HepG2 (cell line): ENCODE results near the gene PLPP3. TPM values are rescaled to one million over a fixed set of nuclear protein-coding genes. Genes with fewer than 3 reads are reported as not detected.

Experiments
- ATF7-NPFF ChIP-seq: sonication (generic); formaldehyde crosslinking; IDR thresholded peaks from 2 replicates; pipeline ENCODE4 v1.8.1; 2023; ENCODE audit warnings: mild to moderate bottlenecking, low read depth, missing genetic modification reagents, moderate library complexity
- EP300 ChIP-seq, 3 experiments: sonication (generic) in 1 of 3; formaldehyde crosslinking in 1 of 3; IDR thresholded peaks; 2 replicates each; pipeline versions ENCODE4 v1.5.1 to v1.6.1; 2011 to 2020; ENCODE audit warnings: low read depth in 2 of 3, low read length in 2 of 3, borderline replicate concordance in 1 of 3, improper control_type of control experiment in 1 of 3, mild to moderate bottlenecking in 1 of 3, missing genetic modification reagents in 1 of 3, moderate library complexity in 1 of 3
- JUND ChIP-seq: sonication (generic); formaldehyde crosslinking; IDR thresholded peaks from 2 replicates; pipeline ENCODE4 v1.8.0; 2022; ENCODE audit warnings: mild to moderate bottlenecking, missing genetic modification reagents
- KDM4B ChIP-seq: sonication (generic); formaldehyde crosslinking; IDR thresholded peaks from 2 replicates; pipeline ENCODE4 v1.4.0; 2020; ENCODE audit warnings: missing genetic modification reagents
- SIN3B ChIP-seq: fragments of 150-350 bp; IDR thresholded peaks from 2 replicates; pipeline ENCODE4 v1.6.1; 2014; ENCODE audit warnings: low read length
- SP2 ChIP-seq: sonication (generic); formaldehyde crosslinking; IDR thresholded peaks from 2 replicates; pipeline ENCODE4 v1.5.1; 2020; ENCODE audit warnings: mild to moderate bottlenecking, missing genetic modification reagents
- THRA ChIP-seq: sonication (generic); formaldehyde crosslinking; IDR thresholded peaks from 2 replicates; pipeline ENCODE4 v1.4.0; 2020; ENCODE audit warnings: missing genetic modification reagents, borderline replicate concordance
- TOE1 ChIP-seq: sonication (generic); formaldehyde crosslinking; IDR thresholded peaks from 2 replicates; pipeline ENCODE4 v1.4.0; 2020; ENCODE audit warnings: mild to moderate bottlenecking, missing genetic modification reagents
- ZNF10 ChIP-seq: sonication (generic); formaldehyde crosslinking; IDR thresholded peaks from 2 replicates; pipeline ENCODE4 v1.4.0; 2020; ENCODE audit warnings: mild to moderate bottlenecking, low read depth, missing genetic modification reagents, borderline replicate concordance
- ZNF264 ChIP-seq: sonication (generic); formaldehyde crosslinking; IDR thresholded peaks from 2 replicates; pipeline ENCODE4 v1.4.0; 2020; ENCODE audit warnings: missing genetic modification reagents
- ZNF564 ChIP-seq: sonication (generic); formaldehyde crosslinking; IDR thresholded peaks from 2 replicates; pipeline ENCODE4 v1.8.1; 2023; ENCODE audit warnings: mild to moderate bottlenecking, missing genetic modification reagents
- ZNF609 ChIP-seq: sonication (generic); formaldehyde crosslinking; IDR thresholded peaks from 2 replicates; pipeline ENCODE4 v1.4.0; 2020; ENCODE audit warnings: mild to moderate bottlenecking, missing genetic modification reagents, borderline replicate concordance
- ZNF670 ChIP-seq: sonication (generic); formaldehyde crosslinking; IDR thresholded peaks from 2 replicates; pipeline ENCODE4 v1.8.0; 2022; ENCODE audit warnings: mild to moderate bottlenecking, missing genetic modification reagents, borderline replicate concordance
- ZNF724P ChIP-seq: sonication (generic); formaldehyde crosslinking; IDR thresholded peaks from 2 replicates; pipeline ENCODE4 v1.8.0; 2022; ENCODE audit warnings: missing genetic modification reagents, borderline replicate concordance
- ZSCAN12 ChIP-seq: sonication (generic); formaldehyde crosslinking; IDR thresholded peaks from 2 replicates; pipeline ENCODE4 v1.9.0; 2021; ENCODE audit warnings: mild to moderate bottlenecking, missing genetic modification reagents
- ZSCAN5A ChIP-seq: sonication (generic); formaldehyde crosslinking; IDR thresholded peaks from 2 replicates; pipeline ENCODE4 v1.8.0; 2022; ENCODE audit warnings: mild to moderate bottlenecking, missing genetic modification reagents, borderline replicate concordance
- polyA plus RNA-seq, 8 experiments: library from polyadenylated mRNA; depleted of rRNA in 3 of 8; stranded (reverse) in 7 of 8; unstranded in 1 of 8; fragments of >200 nt; fragmentation: Illumina TruSeq in 4 of 8; extraction: Trizol in 4 of 8; gene quantifications; 2 replicates each; pipeline versions ENCODE4 v1.2.1 to v1.2.3, GENCODE V29; 2011 to 2016; ENCODE audit warnings: low read depth in 4 of 8, missing spikeins in 1 of 8, mixed read lengths in 1 of 8; ENCODE audit not compliant: insufficient read depth in 1 of 8
- total RNA-seq, 5 experiments: library from RNA; depleted of rRNA; stranded (reverse); fragments of >200 nt; fragmentation: Illumina TruSeq; extraction: Trizol; gene quantifications; 2 replicates each; pipeline ENCODE4 v1.2.3, GENCODE V29; 2016; ENCODE audit warnings: low read depth in 1 of 5
- TF ChIP-seq, protein P1 (sequence below): sonication (generic); formaldehyde crosslinking; IDR thresholded peaks from 2 replicates; pipeline ENCODE4 v1.9.0; 2021; ENCODE audit warnings: missing genetic modification reagents, mild to moderate bottlenecking, borderline replicate concordance
- TF ChIP-seq, protein P2 (sequence below): sonication (generic); formaldehyde crosslinking; conservative IDR thresholded peaks from 2 replicates; pipeline ENCODE4 v1.4.0; 2020; ENCODE audit warnings: missing genetic modification reagents

Gene PLPP3
- total and polyA plus RNA-seq, 2 of the 13 experiments (the other 11 are each of a cell fraction or from before 2014, with no cell fraction given), result 49.7 to 65.8 TPM

- no peak for TF ChIP-seq EP300 (IDR thresholded peaks at IDR 0.05; ENCODE audit: low read depth in 2 of 2, low read length in 2 of 2)
- no peak for TF ChIP-seq EP300 (CRISPR knock-in tag; IDR thresholded peaks at IDR 0.05; ENCODE audit: borderline replicate concordance)
- no peak for TF ChIP-seq JUND
- no peak for TF ChIP-seq KDM4B
- 0 out of 2 replicates have a peak, but pooled peaks have one; percentile 13 for TF ChIP-seq ZSCAN12
- TF ChIP-seq ZNF670 (CRISPR knock-in tag), result 0 out of 2 replicates have a peak, but pooled peaks have one; percentile 70
- TF ChIP-seq ZNF609 (CRISPR knock-in tag), result no peak
- no peak for TF ChIP-seq ZNF724P (CRISPR knock-in tag)
- no peak for TF ChIP-seq SP2 (CRISPR knock-in tag)
- no peak for TF ChIP-seq THRA
- no peak for TF ChIP-seq TOE1 (CRISPR knock-in tag)
- TF ChIP-seq ZNF10 (CRISPR knock-in tag), result no peak
- TF ChIP-seq ZNF264, result no peak
- TF ChIP-seq, protein P1, sequence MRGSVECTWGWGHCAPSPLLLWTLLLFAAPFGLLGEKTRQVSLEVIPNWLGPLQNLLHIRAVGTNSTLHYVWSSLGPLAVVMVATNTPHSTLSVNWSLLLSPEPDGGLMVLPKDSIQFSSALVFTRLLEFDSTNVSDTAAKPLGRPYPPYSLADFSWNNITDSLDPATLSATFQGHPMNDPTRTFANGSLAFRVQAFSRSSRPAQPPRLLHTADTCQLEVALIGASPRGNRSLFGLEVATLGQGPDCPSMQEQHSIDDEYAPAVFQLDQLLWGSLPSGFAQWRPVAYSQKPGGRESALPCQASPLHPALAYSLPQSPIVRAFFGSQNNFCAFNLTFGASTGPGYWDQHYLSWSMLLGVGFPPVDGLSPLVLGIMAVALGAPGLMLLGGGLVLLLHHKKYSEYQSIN, result no peak
- TF ChIP-seq ZSCAN5A (CRISPR knock-in tag), result 0 out of 2 replicates have a peak, but pooled peaks have one; percentile 24
- TF ChIP-seq, protein P2, sequence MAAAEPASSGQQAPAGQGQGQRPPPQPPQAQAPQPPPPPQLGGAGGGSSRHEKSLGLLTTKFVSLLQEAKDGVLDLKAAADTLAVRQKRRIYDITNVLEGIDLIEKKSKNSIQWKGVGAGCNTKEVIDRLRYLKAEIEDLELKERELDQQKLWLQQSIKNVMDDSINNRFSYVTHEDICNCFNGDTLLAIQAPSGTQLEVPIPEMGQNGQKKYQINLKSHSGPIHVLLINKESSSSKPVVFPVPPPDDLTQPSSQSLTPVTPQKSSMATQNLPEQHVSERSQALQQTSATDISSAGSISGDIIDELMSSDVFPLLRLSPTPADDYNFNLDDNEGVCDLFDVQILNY (CRISPR knock-in tag), result no peak
- 0 out of 2 replicates have a peak, but pooled peaks have one; percentile 26 for TF ChIP-seq ZNF564 (CRISPR knock-in tag)
- no peak for TF ChIP-seq ATF7-NPFF (CRISPR knock-in tag)
- no peak for TF ChIP-seq SIN3B
These were observed 1.0 kb downstream of the PLPP3 start (continued) for GRCh38 chr1:56578138-56578962.
